Caco-2 (cell line): ENCODE data around the gene PADI4. TPM values are rescaled to one million over a fixed set of nuclear protein-coding genes. Genes with fewer than 3 reads are reported as not detected.

Source experiments
- BruUV-seq: library from RNA; stranded (reverse); fragments of 400-500 nt; replicated peaks from 2 replicates; lab custom pipeline; 2021; lab: Mats Ljungman, UMichigan
- CTCF ChIA-PET: fragments of 300-600 bp; sonication (Branson Sonifier 250); formaldehyde crosslinking; loops from one replicate; lab custom pipeline; 2022; ENCODE audit warnings: antibody characterized with exemption; lab: Charles Lee
- POLR2A ChIA-PET: fragments of 300-600 bp; sonication (Branson Sonifier 250); formaldehyde crosslinking; loops from one replicate; lab custom pipeline; 2022; ENCODE audit warnings: antibody characterized with exemption; lab: Charles Lee
- DNase-seq, 2 experiments: peaks; one replicate each; pipeline versions ENCODE4 v3.0.0 to v3.0.0-alpha.2; 2020 to 2022
- H3K27me3 ChIP-seq: replicated peaks from 2 replicates; pipeline ENCODE4 v1.6.0; 2011; ENCODE audit warnings: low read length; ENCODE audit not compliant: control insufficient read depth, insufficient read depth
- H3K36me3 ChIP-seq: 2 replicates; pipeline ENCODE4 v1.5.1; 2011; ENCODE audit warnings: low read length; ENCODE audit not compliant: control insufficient read depth, insufficient read depth
- H3K4me1 ChIP-seq: fragments of 250-450 bp; sonication (Bioruptor Pico); 2 replicates; pipeline ENCODE4 v1.5.1; 2020; ENCODE audit warnings: mild to moderate bottlenecking
- H3K4me3 ChIP-seq: 2 replicates; pipeline ENCODE4 v1.5.1; 2011; ENCODE audit warnings: low read depth, mild to moderate bottlenecking, control low read depth, low read length
- H3K9me3 ChIP-seq: fragments of 250-450 bp; sonication (Bioruptor Pico); 2 replicates; pipeline ENCODE4 v1.5.1; 2020; ENCODE audit warnings: mild to moderate bottlenecking, moderate library complexity
- H3K27ac Mint-ChIP-seq: one replicate; pipeline ENCODE4 v1.8.0; 2022; ENCODE audit warnings: mixed read lengths; ENCODE audit not compliant: unreplicated experiment
- H3K27me3 Mint-ChIP-seq: one replicate; pipeline ENCODE4 v1.8.0; 2022; ENCODE audit warnings: mixed read lengths; ENCODE audit not compliant: insufficient read depth, unreplicated experiment
- H3K36me3 Mint-ChIP-seq: one replicate; pipeline ENCODE4 v1.8.0; 2022; ENCODE audit warnings: mild to moderate bottlenecking, mixed read lengths; ENCODE audit not compliant: insufficient read depth, unreplicated experiment
- H3K4me1 Mint-ChIP-seq: one replicate; pipeline ENCODE4 v1.8.0; 2022; ENCODE audit warnings: low read depth, mixed read lengths; ENCODE audit not compliant: unreplicated experiment
- H3K4me3 Mint-ChIP-seq: one replicate; pipeline ENCODE4 v1.8.0; 2022; ENCODE audit warnings: mild to moderate bottlenecking, moderate library complexity, mixed read lengths; ENCODE audit not compliant: unreplicated experiment
- H3K9me3 Mint-ChIP-seq: one replicate; pipeline ENCODE4 v1.8.0; 2022; ENCODE audit warnings: mixed read lengths; ENCODE audit not compliant: unreplicated experiment
- CTCF ChIP-seq, 2 experiments: fragments of 200-600 bp in 1 of 2; IDR thresholded peaks; 1 replicate in 1 of 2; 2 replicates in 1 of 2; pipeline versions ENCODE4 v1.5.1 to v1.8.0; 2011 to 2022; ENCODE audit warnings: antibody characterized with exemption in 1 of 2, control low read depth in 1 of 2, inconsistent platforms in 1 of 2, low read depth in 1 of 2, low read length in 1 of 2, mild to moderate bottlenecking in 1 of 2, moderate library complexity in 1 of 2; ENCODE audit not compliant: insufficient read depth in 1 of 2, severe bottlenecking in 1 of 2, unreplicated experiment in 1 of 2
- intact Hi-C: fragments of 100-400 bp; cut with micrococcal nuclease; formaldehyde crosslinking; loops from one replicate; pipeline ENCODE4 v1.10.0; 2022; ENCODE audit not compliant: unreplicated experiment
- total RNA-seq: library from RNA; stranded (reverse); gene quantifications from 2 replicates; pipeline ENCODE4 v1.2.3, GENCODE V29; 2022

The PADI4 gene
- total RNA-seq, 1 experiment from 2014 or later = not detected

- no peak for TF ChIP-seq CTCF (IDR thresholded peaks at IDR 0.05; ENCODE audit: insufficient read depth in 1 of 2, low read depth in 1 of 2, low read length in 1 of 2, severe bottlenecking in 1 of 2, unreplicated experiment in 1 of 2)
- intact Hi-C loops = no loop called here
- POLR2A ChIA-PET = no interaction called here
- no peaks in the 10 kb centered on the region for H3K36me3 Mint-ChIP-seq
- Histone ChIP-seq H3K27me3 (no peaks in the 10 kb centered on the region), H3K4me3 (no peak overlapping the region), H3K9me3 (no peaks in the 10 kb centered on the region), H3K36me3 (no peaks in the 10 kb centered on the region), H3K4me1 (no peaks in the 10 kb centered on the region)
- peaks cover 5% of the 10 kb centered on the region for H3K4me1 Mint-ChIP-seq
- H3K9me3 Mint-ChIP-seq = no peaks in the 10 kb centered on the region
- no peak overlapping the region for H3K27ac Mint-ChIP-seq
- H3K27me3 Mint-ChIP-seq = no peaks in the 10 kb centered on the region
- DNase-seq = no peak
- no peak overlapping the region for H3K4me3 Mint-ChIP-seq
- CTCF ChIA-PET = no interaction called here
- no TSS peak for BruUV-seq
Measured at GRCh38 chr1:17315542-17316130, 7.6 kb downstream of the PADI4 start.

DNA sequence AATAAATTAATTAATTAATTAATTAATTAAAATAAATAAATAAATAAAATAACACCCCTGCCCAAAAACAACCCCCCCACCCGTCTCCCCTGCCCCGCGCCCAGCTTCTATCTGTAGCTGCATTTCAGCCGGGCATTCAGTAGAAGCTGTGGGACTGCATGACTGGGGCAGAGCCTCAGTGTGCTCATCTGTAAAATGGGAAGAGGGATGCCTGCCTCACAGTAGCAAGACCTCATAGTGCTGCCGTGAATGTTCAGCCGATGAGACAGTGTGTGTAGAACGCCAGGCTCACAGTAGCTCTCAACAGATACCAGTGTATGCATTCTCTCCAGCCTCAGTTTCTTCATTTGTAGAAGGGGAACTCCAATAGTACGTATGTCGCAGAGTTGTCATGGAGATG is 8.7 kb downstream of the PADI4 start:
- no peaks in the 10 kb centered on the region for H3K36me3 Mint-ChIP-seq
- CTCF ChIA-PET = no interaction called here
- intact Hi-C loops = no loop called here

DNA sequence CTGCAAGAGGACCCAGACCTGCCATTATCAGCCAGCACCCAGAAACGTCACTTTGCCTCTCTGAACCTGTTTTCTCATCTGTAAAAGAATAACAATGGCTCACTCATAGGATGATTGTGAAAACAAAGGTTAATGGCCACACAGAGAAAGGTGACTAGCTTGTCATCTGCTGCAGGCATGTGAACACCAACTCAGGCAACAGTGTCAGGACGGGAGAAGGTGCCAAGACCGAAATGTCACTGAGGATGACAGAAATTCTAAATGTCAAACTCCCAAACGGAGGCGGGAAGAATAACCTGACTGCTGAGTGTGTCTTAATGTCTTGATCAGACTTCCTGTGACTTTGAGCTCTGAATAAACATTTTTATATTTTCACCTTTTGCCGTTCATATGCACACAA is 10.3 kb downstream of the PADI4 start:
- no peaks in the 10 kb centered on the region for H3K36me3 ChIP-seq
- POLR2A ChIA-PET = no interaction called here
- no peak for TF ChIP-seq CTCF (IDR thresholded peaks at IDR 0.05; ENCODE audit: insufficient read depth in 1 of 2, low read depth in 1 of 2, low read length in 1 of 2, severe bottlenecking in 1 of 2, unreplicated experiment in 1 of 2)
- H3K4me1 ChIP-seq = peaks cover 10% of the 10 kb centered on the region
- Mint-ChIP-seq H3K9me3 (peaks cover 22% of the 10 kb centered on the region), H3K27me3 (no peaks in the 10 kb centered on the region), H3K27ac (no peak overlapping the region), H3K4me3 (no peak overlapping the region), H3K4me1 (peaks cover 7% of the 10 kb centered on the region), H3K36me3 (no peaks in the 10 kb centered on the region)
- no peaks in the 10 kb centered on the region for H3K9me3 ChIP-seq
- intact Hi-C loops = no loop called here
- no peaks in the 10 kb centered on the region for H3K27me3 ChIP-seq
- no TSS peak for BruUV-seq
- no peak for DNase-seq
- CTCF ChIA-PET = no interaction called here
- H3K4me3 ChIP-seq = no peak overlapping the region

More for the DNA sequence above, 8.7 kb downstream of the PADI4 start:
- H3K27me3 Mint-ChIP-seq = no peaks in the 10 kb centered on the region
- Histone ChIP-seq H3K4me1 (peaks cover 5% of the 10 kb centered on the region), H3K9me3 (no peaks in the 10 kb centered on the region), H3K4me3 (no peak overlapping the region), H3K36me3 (no peaks in the 10 kb centered on the region), H3K27me3 (no peaks in the 10 kb centered on the region)
- no peak for TF ChIP-seq CTCF (IDR thresholded peaks at IDR 0.05; ENCODE audit: insufficient read depth in 1 of 2, low read depth in 1 of 2, low read length in 1 of 2, severe bottlenecking in 1 of 2, unreplicated experiment in 1 of 2)
- DNase-seq = no peak
- H3K4me1 Mint-ChIP-seq = peaks cover 10% of the 10 kb centered on the region
- BruUV-seq = no TSS peak
- no peak overlapping the region for H3K27ac Mint-ChIP-seq
- POLR2A ChIA-PET = no interaction called here
- H3K9me3 Mint-ChIP-seq = peaks cover 8% of the 10 kb centered on the region
- no peak overlapping the region for H3K4me3 Mint-ChIP-seq
